ENCODE measurements around the gene SNAP25.

Gene SNAP25

DNA sequence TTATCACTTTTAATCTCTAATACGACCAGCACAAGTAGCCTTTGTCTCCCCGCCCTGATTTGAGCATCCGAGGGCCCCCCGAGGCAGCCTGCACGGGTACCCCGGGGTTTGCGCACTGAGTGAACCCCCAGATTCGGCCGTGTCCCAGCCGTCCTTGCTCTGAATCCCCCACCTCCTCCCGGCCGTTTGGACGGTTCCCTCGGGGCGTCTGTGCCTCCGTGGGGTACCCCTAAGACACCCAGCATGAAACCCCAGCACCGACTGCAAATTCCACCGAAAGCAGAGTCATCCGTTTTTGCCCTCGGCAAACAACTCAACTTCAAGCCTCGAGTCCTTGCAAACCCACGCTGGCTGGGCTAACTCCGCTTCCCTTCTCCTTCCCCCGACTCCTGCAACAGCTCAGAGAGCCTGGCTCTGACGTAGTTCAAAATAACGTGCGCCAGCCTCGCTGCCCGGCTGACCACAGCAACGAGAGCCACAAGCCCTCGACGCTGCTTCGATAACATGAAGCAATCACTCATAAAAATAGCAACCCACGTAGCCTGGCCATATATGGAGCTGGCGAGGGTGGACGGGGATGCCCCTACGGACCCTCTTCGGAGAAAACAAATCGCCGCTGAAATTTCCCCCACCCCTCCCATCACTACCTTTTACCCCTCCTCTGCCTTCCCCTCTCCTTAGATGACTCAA is 764 bp upstream of the SNAP25 start:
- peak; percentile 35 to 83 for DNase-seq
- TF ChIP-seq, protein P1, sequence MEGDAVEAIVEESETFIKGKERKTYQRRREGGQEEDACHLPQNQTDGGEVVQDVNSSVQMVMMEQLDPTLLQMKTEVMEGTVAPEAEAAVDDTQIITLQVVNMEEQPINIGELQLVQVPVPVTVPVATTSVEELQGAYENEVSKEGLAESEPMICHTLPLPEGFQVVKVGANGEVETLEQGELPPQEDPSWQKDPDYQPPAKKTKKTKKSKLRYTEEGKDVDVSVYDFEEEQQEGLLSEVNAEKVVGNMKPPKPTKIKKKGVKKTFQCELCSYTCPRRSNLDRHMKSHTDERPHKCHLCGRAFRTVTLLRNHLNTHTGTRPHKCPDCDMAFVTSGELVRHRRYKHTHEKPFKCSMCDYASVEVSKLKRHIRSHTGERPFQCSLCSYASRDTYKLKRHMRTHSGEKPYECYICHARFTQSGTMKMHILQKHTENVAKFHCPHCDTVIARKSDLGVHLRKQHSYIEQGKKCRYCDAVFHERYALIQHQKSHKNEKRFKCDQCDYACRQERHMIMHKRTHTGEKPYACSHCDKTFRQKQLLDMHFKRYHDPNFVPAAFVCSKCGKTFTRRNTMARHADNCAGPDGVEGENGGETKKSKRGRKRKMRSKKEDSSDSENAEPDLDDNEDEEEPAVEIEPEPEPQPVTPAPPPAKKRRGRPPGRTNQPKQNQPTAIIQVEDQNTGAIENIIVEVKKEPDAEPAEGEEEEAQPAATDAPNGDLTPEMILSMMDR (IDR thresholded peaks at IDR 0.05), result no peak
- intact Hi-C loops (cut with DNase I; ENCODE audit: low total_unique reads), result loop anchor here (10.0 kb wide), 1 partner anchor 217 kb away; the partner anchor contains the start of genes MKKS and SLX4IP
- Histone ChIP-seq H3K4me1 (peaks cover 0 to 13% (median 4%) of the 10 kb centered on the region in 4 donors), H3K27me3 (peaks cover 0 to 22% of the 10 kb centered on the region in 2 donors), H3K9me3 (no peaks in the 10 kb centered on the region), H3K36me3 (no peaks in the 10 kb centered on the region), H3K4me3 (peak overlapping the region; percentile 49 to 56), H3K27ac (peak overlapping the region; percentile 72 to 80)

DNA sequence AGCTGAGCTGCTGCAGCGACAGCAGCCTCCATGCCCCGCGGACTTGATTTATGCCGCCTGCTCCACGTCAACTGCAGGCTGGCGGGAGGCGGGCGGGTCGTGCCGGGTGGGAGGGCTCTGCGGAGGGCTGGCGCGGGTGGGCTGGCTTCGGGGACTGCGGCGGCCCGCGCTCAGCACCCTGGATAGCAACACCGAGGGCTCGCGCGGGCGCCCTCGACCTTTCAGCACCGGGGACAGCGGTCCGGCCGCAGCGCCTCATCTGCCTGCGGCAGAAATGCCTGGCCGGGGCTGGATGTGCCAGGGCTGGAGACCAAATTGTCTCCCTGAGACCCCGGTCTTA is 792 bp downstream of the SNAP25 start:
- peak overlapping the region; percentile 49 to 56 for H3K4me3 ChIP-seq
- H3K36me3 ChIP-seq, result no peaks in the 10 kb centered on the region
- no peaks in the 10 kb centered on the region for H3K9me3 ChIP-seq
- H3K27ac ChIP-seq, result peak overlapping the region; percentile 72 to 80
- peak; percentile 63 to 84 for DNase-seq
- intact Hi-C loops (cut with DNase I; ENCODE audit: low total_unique reads), result loop anchor here (10.0 kb wide), 1 partner anchor 215 kb away; the partner anchor contains the start of genes MKKS and SLX4IP
- H3K4me1 ChIP-seq, result peaks cover 0 to 13% (median 4%) of the 10 kb centered on the region in 4 donors
- TF ChIP-seq, protein P1 (IDR thresholded peaks at IDR 0.05), result no peak
- peaks cover 0 to 22% of the 10 kb centered on the region in 2 donors for H3K27me3 ChIP-seq

DNA sequence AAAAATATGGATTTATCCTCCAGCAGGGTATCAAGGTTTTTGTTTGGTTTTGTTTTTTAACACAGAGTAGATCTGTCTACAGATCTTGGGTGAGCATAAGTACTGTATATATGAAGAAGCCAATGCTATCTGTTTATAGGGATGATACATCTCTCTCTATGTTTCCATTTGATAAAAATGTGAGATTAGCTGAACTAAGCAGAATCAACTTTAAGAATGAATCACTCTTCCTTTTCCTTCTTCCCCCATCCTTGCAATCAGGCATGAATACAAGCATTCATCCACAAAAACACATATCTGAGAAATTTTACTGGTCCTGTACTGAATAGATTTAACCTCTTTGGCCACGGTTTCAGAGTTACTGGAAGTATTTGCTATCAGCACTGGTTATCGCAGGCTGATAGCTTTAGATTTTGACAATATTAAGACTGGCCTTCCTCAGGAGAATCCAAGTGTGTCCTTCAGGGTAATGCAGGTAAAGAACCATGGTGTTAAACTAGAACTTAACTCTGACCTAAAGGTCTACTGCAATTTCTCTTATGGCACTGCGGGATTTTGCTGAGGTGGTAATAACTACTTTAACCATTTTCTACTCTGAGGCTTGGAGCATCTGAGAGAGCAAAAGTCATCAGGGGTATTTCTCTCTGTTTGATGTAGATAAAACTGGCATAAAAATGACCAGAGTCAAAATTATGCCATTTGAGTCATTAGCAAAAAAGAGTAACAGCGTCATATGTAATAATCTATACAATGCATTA is 1.5 kb downstream of the SNAP25 start:
- H3K9me3 ChIP-seq, result no peaks in the 10 kb centered on the region
- no peaks in the 10 kb centered on the region for H3K36me3 ChIP-seq
- TF ChIP-seq, protein P1 (IDR thresholded peaks at IDR 0.05), result no peak
- peaks cover 0 to 13% (median 4%) of the 10 kb centered on the region in 4 donors for H3K4me1 ChIP-seq
- no peak for DNase-seq
- no peak overlapping the region for H3K27ac ChIP-seq
- peaks cover 0 to 22% of the 10 kb centered on the region in 2 donors for H3K27me3 ChIP-seq
- no peak overlapping the region for H3K4me3 ChIP-seq
- intact Hi-C loops (cut with DNase I; ENCODE audit: low total_unique reads), result loop anchor here (10.0 kb wide), 1 partner anchor 215 kb away; the partner anchor contains the start of genes MKKS and SLX4IP

DNA sequence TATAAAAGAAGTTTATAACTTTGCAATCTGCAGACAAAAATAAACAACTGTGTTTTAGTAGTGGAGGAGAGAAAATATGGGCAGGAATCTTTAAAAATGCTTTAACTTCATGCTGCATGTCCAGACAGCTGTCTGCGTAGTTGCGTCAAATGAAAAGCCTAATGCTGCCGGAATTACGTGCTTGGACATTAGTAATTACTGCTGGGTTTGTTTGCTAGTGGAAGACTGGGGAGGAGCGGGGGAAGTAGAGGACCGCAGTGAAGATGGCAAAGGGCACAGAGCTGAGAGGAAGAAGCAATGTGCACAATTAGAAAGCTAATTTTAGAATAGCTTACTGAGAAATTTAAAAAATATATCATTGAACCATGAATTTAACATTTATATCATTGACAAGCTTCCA is 2.4 kb downstream of the SNAP25 start:
- H3K9me3 ChIP-seq, result no peaks in the 10 kb centered on the region
- H3K27ac ChIP-seq, result no peak overlapping the region
- TF ChIP-seq, protein P1 (IDR thresholded peaks at IDR 0.05), result no peak
- H3K4me3 ChIP-seq, result no peak overlapping the region
- no peak for DNase-seq
- no peaks in the 10 kb centered on the region for H3K36me3 ChIP-seq
- peaks cover 0 to 22% of the 10 kb centered on the region in 2 donors for H3K27me3 ChIP-seq
- peaks cover 0 to 13% (median 4%) of the 10 kb centered on the region in 4 donors for H3K4me1 ChIP-seq
- intact Hi-C loops (cut with DNase I; ENCODE audit: low total_unique reads), result no loop called here

DNA sequence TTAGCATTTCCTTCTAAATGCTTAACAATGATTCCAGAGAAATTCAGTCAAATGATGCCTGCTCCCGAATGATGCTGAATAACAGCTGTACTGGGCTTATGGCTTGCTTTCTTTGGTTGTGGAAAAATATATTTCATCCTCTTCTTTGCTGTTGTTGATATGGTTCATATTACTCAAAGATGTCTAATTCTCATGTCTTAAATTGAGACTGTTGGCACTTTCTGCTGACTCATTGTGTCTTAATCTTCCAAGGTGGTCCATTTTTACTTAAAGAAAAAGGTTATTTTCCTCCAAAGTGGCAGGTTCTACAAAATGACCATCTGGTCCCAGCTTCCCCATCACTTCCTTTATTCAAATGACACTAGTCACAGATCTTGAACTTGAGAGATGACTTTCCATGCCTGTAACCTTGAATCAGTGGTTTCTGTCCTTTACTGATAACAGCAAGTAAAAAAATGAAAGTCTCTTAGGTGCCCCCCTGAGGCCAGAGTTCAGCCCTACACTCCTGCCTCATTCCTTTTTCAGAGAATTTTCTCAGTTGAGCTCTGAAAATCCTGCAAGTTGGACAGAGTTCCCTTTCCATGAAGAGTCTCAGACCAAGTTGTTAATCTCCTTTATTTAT is 6.9 kb downstream of the SNAP25 start:
- intact Hi-C loops (cut with DNase I; ENCODE audit: low total_unique reads), result no loop called here
- TF ChIP-seq, protein P1 (IDR thresholded peaks at IDR 0.05), result no peak
- no peak overlapping the region for H3K4me3 ChIP-seq
- no peaks in the 10 kb centered on the region for H3K4me1 ChIP-seq
- H3K36me3 ChIP-seq, result no peaks in the 10 kb centered on the region
- no peak overlapping the region for H3K27ac ChIP-seq
- H3K27me3 ChIP-seq, result no peaks in the 10 kb centered on the region
- no peak for DNase-seq
- no peaks in the 10 kb centered on the region for H3K9me3 ChIP-seq
